Measurements from ENCODE around the gene ILF3. TPM values are rescaled to one million over a fixed set of nuclear protein-coding genes. Genes with fewer than 3 reads are reported as not detected.

The ILF3 gene
- total and polyA plus RNA-seq, 2 of the 13 experiments (the other 11 are each of a cell fraction or from before 2014, with no cell fraction given) = 120 to 173 TPM

DNA sequence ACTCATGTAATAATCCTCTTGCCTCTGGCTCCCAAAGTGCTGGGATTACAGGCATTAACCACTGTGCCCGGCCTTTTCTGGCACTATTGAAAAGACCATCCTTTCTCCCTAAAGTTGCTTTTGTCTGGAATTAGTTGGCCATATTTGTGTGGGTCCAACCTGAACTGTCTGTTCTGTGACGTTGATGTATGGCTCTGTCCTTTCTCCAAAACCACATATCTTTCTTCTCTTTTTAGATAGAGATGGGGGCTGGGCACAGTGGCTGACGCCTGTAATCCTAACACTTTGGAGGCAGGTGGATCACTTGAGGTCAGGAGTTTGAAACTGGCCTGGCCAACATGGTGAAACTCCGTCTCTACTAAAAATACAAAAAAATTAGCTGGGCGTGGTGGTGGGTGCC is 81.6 kb downstream of the ILF3 start:
- ATAC-seq = no peak
- intact Hi-C loops (cut with micrococcal nuclease; ENCODE audit: unreplicated experiment) = no loop called here
- BruUV-seq (replicated peaks) = no TSS peak

DNA sequence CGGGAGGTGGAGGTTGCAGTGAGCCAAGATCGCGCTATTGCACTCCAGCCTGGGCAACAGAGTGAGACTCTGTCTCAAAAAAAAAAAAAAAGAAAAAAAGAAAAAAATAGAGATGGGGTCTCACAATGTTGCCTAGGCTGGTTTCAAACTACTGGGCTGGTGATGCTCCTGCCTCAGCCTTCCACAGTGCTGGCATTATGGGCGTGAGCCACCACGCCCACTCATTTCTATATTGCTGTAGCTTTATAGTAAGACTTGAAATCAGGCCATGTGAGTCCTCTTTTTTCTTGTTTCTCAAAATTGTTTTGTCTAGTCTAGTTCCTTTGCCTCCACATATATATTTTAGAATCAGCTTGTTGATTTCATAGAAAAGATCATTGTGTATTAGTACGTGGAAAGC is 82.0 kb downstream of the ILF3 start:
- Histone ChIP-seq H3K9me3 (ENCODE audit: low read length) (no peaks in the 10 kb centered on the region), H3K9ac (ENCODE audit: insufficient read depth, low read depth, low read length) (no peak overlapping the region), H3K36me3 (replicated peaks in 1 of 2; ENCODE audit: control insufficient read depth in 1 of 2, insufficient read depth in 2 of 2, low read length in 2 of 2) (0 out of 5 replicates have a peak, but pooled peaks cover 1 to 11% of the 10 kb centered on the region in 2 experiments), H2AFZ (ENCODE audit: low read length) (no peak overlapping the region), H4K20me1 (ENCODE audit: insufficient read depth, low read length) (no peaks in the 10 kb centered on the region), H3K27ac (ENCODE audit: extremely low read length, insufficient read depth, low read length) (no peak overlapping the region), H3K4me1 (ENCODE audit: insufficient read depth, low read length) (peaks cover 26% of the 10 kb centered on the region), H3K4me2 (ENCODE audit: low read depth, low read length) (no peak overlapping the region), H3K79me2 (ENCODE audit: insufficient read depth, low read length) (peaks cover 71% of the 10 kb centered on the region), H3K27me3 (ENCODE audit: control insufficient read depth in 1 of 2, insufficient read depth in 2 of 2, low read length in 2 of 2) (no peaks in the 10 kb centered on the region), H3K4me3 (replicated peaks in 1 of 3; ENCODE audit: insufficient read depth in 1 of 3, low read depth in 2 of 3, low read length in 3 of 3) (no peak overlapping the region)
- intact Hi-C loops (cut with micrococcal nuclease; ENCODE audit: unreplicated experiment) (no loop called here), in situ Hi-C loops (cut with HindIII; ENCODE audit: extremely low pct_ligation_motif_present, low pct_unique_long_range_greater_than_20kb) (no loop called here)
- ATAC-seq (no peak), FAIRE-seq (no peak), DNase-seq (ENCODE audit: low spot score) (no peak)
- 94% methylated on average over 6 of the region's 6 CpGs for WGBS (ENCODE audit: low lambda C conversion rate)
- no TSS peak for BruUV-seq (replicated peaks)
- ChIA-PET POLR2A (no interaction called here), CTCF (ENCODE audit: low intra/inter-chr PET ratio, low total read pairs) (no interaction called here)
- TF ChIP-seq, protein P1, sequence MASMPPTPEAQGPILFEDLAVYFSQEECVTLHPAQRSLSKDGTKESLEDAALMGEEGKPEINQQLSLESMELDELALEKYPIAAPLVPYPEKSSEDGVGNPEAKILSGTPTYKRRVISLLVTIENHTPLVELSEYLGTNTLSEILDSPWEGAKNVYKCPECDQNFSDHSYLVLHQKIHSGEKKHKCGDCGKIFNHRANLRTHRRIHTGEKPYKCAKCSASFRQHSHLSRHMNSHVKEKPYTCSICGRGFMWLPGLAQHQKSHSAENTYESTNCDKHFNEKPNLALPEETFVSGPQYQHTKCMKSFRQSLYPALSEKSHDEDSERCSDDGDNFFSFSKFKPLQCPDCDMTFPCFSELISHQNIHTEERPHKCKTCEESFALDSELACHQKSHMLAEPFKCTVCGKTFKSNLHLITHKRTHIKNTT (CRISPR knock-in tag; IDR thresholded peaks at IDR 0.05) = no peak
- TF ChIP-seq ARNTL (CRISPR knock-in tag; IDR thresholded peaks at IDR 0.05) (no peak), REL (CRISPR knock-in tag; conservative IDR thresholded peaks at IDR 0.05) (no peak), CCDC6 (CRISPR knock-in tag; IDR thresholded peaks at IDR 0.05) (no peak), ZFX (CRISPR knock-in tag; IDR thresholded peaks at IDR 0.05; ENCODE audit: low read depth) (no peak), SMAD3 (CRISPR knock-in tag; IDR thresholded peaks at IDR 0.05) (no peak)
- TF ChIP-seq, protein P2, sequence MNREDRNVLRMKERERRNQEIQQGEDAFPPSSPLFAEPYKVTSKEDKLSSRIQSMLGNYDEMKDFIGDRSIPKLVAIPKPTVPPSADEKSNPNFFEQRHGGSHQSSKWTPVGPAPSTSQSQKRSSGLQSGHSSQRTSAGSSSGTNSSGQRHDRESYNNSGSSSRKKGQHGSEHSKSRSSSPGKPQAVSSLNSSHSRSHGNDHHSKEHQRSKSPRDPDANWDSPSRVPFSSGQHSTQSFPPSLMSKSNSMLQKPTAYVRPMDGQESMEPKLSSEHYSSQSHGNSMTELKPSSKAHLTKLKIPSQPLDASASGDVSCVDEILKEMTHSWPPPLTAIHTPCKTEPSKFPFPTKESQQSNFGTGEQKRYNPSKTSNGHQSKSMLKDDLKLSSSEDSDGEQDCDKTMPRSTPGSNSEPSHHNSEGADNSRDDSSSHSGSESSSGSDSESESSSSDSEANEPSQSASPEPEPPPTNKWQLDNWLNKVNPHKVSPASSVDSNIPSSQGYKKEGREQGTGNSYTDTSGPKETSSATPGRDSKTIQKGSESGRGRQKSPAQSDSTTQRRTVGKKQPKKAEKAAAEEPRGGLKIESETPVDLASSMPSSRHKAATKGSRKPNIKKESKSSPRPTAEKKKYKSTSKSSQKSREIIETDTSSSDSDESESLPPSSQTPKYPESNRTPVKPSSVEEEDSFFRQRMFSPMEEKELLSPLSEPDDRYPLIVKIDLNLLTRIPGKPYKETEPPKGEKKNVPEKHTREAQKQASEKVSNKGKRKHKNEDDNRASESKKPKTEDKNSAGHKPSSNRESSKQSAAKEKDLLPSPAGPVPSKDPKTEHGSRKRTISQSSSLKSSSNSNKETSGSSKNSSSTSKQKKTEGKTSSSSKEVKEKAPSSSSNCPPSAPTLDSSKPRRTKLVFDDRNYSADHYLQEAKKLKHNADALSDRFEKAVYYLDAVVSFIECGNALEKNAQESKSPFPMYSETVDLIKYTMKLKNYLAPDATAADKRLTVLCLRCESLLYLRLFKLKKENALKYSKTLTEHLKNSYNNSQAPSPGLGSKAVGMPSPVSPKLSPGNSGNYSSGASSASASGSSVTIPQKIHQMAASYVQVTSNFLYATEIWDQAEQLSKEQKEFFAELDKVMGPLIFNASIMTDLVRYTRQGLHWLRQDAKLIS (CRISPR knock-in tag; IDR thresholded peaks at IDR 0.05) = no peak

More for the DNA sequence above, 81.6 kb downstream of the ILF3 start:
- DNase-seq (ENCODE audit: low spot score) (no peak), FAIRE-seq (no peak)
- Histone ChIP-seq H3K4me3 (replicated peaks in 1 of 3; ENCODE audit: insufficient read depth in 1 of 3, low read depth in 2 of 3, low read length in 3 of 3) (no peak overlapping the region), H4K20me1 (ENCODE audit: insufficient read depth, low read length) (no peaks in the 10 kb centered on the region), H2AFZ (ENCODE audit: low read length) (no peak overlapping the region), H3K27ac (ENCODE audit: extremely low read length, insufficient read depth, low read length) (no peak overlapping the region), H3K4me1 (ENCODE audit: insufficient read depth, low read length) (peaks cover 26% of the 10 kb centered on the region), H3K36me3 (replicated peaks in 1 of 2; ENCODE audit: control insufficient read depth in 1 of 2, insufficient read depth in 2 of 2, low read length in 2 of 2) (0 out of 5 replicates have a peak, but pooled peaks cover 1 to 11% of the 10 kb centered on the region in 2 experiments), H3K27me3 (ENCODE audit: control insufficient read depth in 1 of 2, insufficient read depth in 2 of 2, low read length in 2 of 2) (no peaks in the 10 kb centered on the region), H3K9ac (ENCODE audit: insufficient read depth, low read depth, low read length) (no peak overlapping the region), H3K9me3 (ENCODE audit: low read length) (no peaks in the 10 kb centered on the region), H3K4me2 (ENCODE audit: low read depth, low read length) (no peak overlapping the region), H3K79me2 (ENCODE audit: insufficient read depth, low read length) (peaks cover 71% of the 10 kb centered on the region)
- CTCF ChIA-PET (ENCODE audit: low intra/inter-chr PET ratio, low total read pairs) = no interaction called here
- POLR2A ChIA-PET = no interaction called here
- no peak for TF ChIP-seq ZNF569 (CRISPR knock-in tag; IDR thresholded peaks at IDR 0.05; ENCODE audit: borderline replicate concordance)
- no peak for TF ChIP-seq ZNF83 (CRISPR knock-in tag; IDR thresholded peaks at IDR 0.05; ENCODE audit: borderline replicate concordance)
- TF ChIP-seq ZNF563 (CRISPR knock-in tag; IDR thresholded peaks at IDR 0.05) = no peak
- WGBS (ENCODE audit: low lambda C conversion rate) = 96% methylated on average over 5 of the region's 5 CpGs
- in situ Hi-C loops (cut with HindIII; ENCODE audit: extremely low pct_ligation_motif_present, low pct_unique_long_range_greater_than_20kb) = no loop called here

Measured in HepG2 (cell line).